Measurements from ENCODE around the gene CACNG1. TPM values are rescaled to one million over a fixed set of nuclear protein-coding genes. Genes with fewer than 3 reads are reported as not detected.

Gene CACNG1
- polyA plus RNA-seq, 1 experiment, result not detected

DNA sequence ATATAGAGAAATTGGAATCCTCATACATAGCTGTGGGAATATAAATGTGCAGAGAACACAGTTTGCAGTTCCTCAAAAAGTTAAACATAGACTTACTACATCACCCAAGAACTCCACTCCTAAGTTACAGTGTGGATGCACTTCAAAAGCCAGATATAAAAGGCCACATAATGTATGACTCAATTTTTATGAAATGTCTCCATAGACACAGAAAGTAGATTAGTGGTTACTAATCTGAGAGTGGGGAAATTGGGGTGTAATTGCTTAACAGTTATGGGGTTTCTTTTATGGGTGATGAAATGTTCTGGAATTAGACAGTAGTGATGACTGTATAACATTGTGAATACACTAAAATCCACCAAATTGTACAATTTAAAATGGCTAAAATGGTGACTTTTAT is 60.9 kb downstream of the CACNG1 start:
- no peak overlapping the region for H3K4me3 ChIP-seq (ENCODE audit: low read depth, low read length)
- no peaks in the 10 kb centered on the region for H3K27me3 ChIP-seq (ENCODE audit: control insufficient read depth, insufficient read depth, low read length)
- ChIA-PET CTCF (no interaction called here), POLR2A (no interaction called here)
- TF ChIP-seq, protein P1, sequence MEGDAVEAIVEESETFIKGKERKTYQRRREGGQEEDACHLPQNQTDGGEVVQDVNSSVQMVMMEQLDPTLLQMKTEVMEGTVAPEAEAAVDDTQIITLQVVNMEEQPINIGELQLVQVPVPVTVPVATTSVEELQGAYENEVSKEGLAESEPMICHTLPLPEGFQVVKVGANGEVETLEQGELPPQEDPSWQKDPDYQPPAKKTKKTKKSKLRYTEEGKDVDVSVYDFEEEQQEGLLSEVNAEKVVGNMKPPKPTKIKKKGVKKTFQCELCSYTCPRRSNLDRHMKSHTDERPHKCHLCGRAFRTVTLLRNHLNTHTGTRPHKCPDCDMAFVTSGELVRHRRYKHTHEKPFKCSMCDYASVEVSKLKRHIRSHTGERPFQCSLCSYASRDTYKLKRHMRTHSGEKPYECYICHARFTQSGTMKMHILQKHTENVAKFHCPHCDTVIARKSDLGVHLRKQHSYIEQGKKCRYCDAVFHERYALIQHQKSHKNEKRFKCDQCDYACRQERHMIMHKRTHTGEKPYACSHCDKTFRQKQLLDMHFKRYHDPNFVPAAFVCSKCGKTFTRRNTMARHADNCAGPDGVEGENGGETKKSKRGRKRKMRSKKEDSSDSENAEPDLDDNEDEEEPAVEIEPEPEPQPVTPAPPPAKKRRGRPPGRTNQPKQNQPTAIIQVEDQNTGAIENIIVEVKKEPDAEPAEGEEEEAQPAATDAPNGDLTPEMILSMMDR (IDR thresholded peaks at IDR 0.05; ENCODE audit: low read depth, low read length), result no peak
- no peak overlapping the region for H3K27ac ChIP-seq (ENCODE audit: low read depth, low read length)
- DNase-seq (ENCODE audit: low read depth, low spot score), result no peak
- H3K9me3 ChIP-seq (ENCODE audit: control insufficient read depth, insufficient read depth, low read length), result no peaks in the 10 kb centered on the region

Other genes with a start within 250 kb of the CACNG1 start
- gene CACNG5, start 209.4 kb upstream of the CACNG1 start, polyA plus RNA-seq (2011; rRNA removed), result not detected in 2 replicates
- gene CACNG4, start 79.8 kb upstream of the CACNG1 start, polyA plus RNA-seq (2011; rRNA removed), result 0.21 and 0.25 TPM in 2 replicates
- 23.2 and 28.2 TPM in 2 replicates for gene HELZ, start 200.6 kb downstream of the CACNG1 start, polyA plus RNA-seq (2011; rRNA removed)